Hypothalamus (tissue), 51 donors: ENCODE measurements around the gene VSIR.
A peak's percentile ranks its signal among the peaks of the same experiment; 100 is the strongest.

Source experiments
- DNase-seq, 51 donors: peaks; one replicate each; lab custom pipeline; 2025; lab: John Stamatoyannopoulos, UW

VSIR gene

GRCh38 chr10:71717056-71717455 lies 56.3 kb downstream of the VSIR start:
- DNase-seq = no peak

- no peak for DNase-seq
Observed at GRCh38 chr10:71716426-71716825, 56.9 kb downstream of the VSIR start.

GRCh38 chr10:71715860-71716259 lies 57.5 kb downstream of the VSIR start:
- no peak for DNase-seq

- peak in 1 of 51 donors; percentile 21 for DNase-seq
Observed at GRCh38 chr10:71715026-71715425, 58.3 kb downstream of the VSIR start.

- DNase-seq = peak in 2 of 51 donors; percentile 9 to 22
Observed at GRCh38 chr10:71714592-71714991, 58.7 kb downstream of the VSIR start.

- DNase-seq = no peak
Observed at GRCh38 chr10:71714031-71714410, 59.3 kb downstream of the VSIR start.

- DNase-seq = peak in 50 of 51 donors; percentile 48 to 99 (median 89)
Observed at GRCh38 chr10:71713135-71714030, 59.9 kb downstream of the VSIR start.

- peak in 4 of 51 donors; percentile 45 to 80 (median 57) for DNase-seq
Observed at GRCh38 chr10:71712572-71713134, 60.7 kb downstream of the VSIR start.

- no peak for DNase-seq
Observed at GRCh38 chr10:71712170-71712569, 61.1 kb downstream of the VSIR start.

GRCh38 chr10:71711052-71711623 lies 62.2 kb downstream of the VSIR start:
- DNase-seq = no peak

GRCh38 chr10:71710519-71710918 lies 62.8 kb downstream of the VSIR start:
- no peak for DNase-seq

GRCh38 chr10:71708897-71709882 lies 64.1 kb downstream of the VSIR start:
- DNase-seq = no peak

GRCh38 chr10:71708301-71708703 lies 65.0 kb downstream of the VSIR start:
- DNase-seq = peak in 39 of 51 donors; percentile 13 to 75 (median 50)

GRCh38 chr10:71707240-71707789 lies 66.0 kb downstream of the VSIR start:
- DNase-seq = no peak

- DNase-seq = no peak
Observed at GRCh38 chr10:71706216-71707121, 66.9 kb downstream of the VSIR start.

GRCh38 chr10:71705582-71705981 lies 67.7 kb downstream of the VSIR start:
- DNase-seq = no peak

- DNase-seq = no peak
Observed at GRCh38 chr10:71704816-71705215, 68.5 kb downstream of the VSIR start.

GRCh38 chr10:71703577-71703976 lies 69.7 kb downstream of the VSIR start:
- DNase-seq = no peak

GRCh38 chr10:71701496-71702132 lies 71.7 kb downstream of the VSIR start:
- DNase-seq = no peak
